ENCODE results near the gene PALD1.

PALD1 gene

DNA sequence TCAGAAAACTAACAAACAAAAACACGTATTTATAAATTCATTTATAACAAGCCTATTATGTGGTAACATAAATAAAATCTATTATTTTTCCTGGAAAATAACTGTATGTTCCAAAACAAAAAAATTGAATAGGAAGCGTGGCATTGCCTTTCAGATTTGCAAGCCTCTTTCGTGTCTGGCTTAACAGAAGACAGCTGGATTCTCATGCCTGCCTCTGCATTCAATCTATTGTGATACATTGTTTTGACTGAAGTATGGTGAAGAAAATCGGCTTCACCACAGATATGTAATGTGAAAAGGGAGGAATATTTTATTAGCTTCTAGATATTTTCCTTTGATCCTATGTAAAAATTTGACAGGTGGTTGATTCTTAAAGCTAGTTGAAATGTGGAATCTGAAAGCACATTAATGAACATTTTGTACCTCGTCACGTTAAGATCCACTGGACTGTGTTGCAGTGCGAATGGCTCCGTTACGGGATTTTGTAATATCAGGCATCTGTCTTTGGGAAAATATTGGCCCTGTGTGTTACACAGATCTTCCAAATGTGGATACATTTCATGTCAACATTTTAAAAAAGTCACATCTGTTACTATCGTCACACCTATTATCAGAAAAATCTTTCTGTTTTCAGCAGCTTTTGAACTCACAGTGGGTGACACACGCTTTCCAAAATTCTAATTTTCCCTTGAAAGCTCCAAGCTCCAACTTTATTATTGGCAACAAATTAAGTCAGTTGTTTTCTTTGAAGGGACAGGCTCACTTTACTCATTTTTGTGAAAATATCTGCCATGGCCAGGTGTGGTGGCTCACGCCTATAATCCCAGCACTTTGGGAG is 26.2 kb downstream of the PALD1 start:
- no peak for DNase-seq (ENCODE audit: low spot score)

DNA sequence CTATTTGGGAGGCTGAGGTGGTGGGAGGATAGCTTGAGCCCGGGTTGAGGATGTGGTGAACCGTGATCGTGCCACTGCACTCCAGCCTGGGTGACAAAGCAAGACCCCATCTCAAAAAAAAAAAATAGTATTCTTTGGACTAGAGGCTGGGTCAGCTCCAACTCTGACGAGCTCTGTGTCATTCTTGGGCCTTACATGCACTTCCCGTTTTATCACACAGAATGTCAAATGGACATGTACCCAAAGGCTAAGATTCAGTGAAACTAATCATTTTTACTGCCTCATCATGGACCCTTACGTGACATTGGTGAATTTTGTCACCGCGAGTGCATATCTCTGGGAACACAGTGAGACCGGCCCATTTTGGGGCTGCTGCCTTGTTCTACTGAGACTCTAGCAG is 27.3 kb downstream of the PALD1 start:
- no peak for DNase-seq (ENCODE audit: low spot score)

DNA sequence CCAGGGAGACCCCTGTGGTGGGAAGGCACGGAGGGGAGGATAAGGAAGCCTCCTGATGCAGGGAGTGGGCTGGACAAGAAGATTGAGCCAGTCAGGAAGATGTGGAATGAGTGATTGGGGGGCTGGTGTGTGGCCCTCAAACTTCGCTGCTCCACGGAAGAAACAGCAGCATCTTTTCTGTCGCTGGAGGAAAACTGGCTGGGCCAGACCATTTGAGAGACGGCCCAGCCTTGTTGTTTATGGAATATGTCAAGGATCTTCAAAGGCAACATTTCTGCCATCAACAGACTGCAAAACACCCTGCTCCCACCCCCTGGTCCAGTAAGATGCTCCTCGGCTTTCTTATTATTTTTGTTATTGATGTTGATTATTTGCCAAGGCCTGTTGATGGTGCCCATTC is 29.4 kb downstream of the PALD1 start:
- no peak for DNase-seq (ENCODE audit: low spot score)

DNA sequence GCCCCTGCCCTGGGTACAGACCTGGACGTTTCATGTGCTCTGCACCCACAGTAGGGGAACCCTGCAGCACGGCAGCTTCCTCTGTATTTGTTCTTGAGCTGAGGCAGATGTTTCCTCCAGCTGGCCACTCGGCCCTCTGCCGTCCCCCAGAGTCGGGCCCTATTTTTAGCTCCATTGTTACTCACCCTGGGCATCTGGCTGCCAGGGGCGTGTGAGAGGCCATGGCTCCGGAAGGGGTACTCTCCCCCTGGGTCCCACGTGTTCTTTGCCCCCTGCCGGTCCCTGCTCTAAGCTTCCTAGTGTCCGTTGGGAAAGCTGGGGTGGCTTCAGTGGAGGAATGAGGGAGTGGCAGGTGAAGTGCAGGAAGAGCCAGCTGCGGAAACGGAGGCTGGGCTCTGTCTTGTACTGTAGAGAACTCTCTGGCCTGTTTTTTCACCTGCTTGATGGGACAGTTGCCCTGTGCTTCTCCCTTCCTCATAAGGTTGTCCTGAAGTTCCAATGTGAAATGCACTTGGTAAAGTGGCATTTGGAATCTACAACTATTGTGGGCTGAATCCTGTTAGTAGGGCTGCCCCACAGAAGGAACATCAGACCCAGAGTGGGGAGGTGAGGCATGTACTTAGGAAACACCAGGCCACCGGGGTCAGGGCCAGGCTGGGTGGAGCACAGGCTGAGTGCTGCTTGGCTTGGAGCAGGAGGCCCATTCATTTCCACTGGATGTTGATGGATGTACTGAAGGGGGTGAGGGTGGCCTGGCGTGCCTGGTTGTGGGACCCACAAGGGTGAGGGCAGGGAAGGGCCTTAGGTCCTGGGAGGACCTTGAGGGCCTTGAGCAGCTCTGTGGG is 30.6 kb downstream of the PALD1 start:
- DNase-seq (ENCODE audit: low spot score), result no peak

DNA sequence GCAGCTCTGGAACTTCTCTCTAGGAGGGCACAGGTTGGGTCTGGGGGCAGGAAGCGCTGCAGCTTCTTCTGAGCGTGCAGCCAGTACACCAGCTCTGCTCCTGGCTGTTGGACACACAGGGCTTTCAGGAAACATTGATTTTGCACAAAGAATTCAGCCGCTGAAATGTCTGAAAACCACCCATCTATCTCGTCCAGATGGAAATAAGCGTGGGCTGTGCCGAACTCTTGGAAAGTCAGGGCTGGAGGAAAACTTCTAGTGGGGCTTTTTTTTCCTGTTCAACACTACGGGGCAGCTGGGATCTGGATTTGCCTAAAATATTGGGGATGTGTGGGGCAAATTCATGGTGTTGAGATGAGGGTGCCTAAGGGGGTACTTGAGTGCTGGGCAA is 31.2 kb downstream of the PALD1 start:
- DNase-seq (ENCODE audit: low spot score), result no peak

DNA sequence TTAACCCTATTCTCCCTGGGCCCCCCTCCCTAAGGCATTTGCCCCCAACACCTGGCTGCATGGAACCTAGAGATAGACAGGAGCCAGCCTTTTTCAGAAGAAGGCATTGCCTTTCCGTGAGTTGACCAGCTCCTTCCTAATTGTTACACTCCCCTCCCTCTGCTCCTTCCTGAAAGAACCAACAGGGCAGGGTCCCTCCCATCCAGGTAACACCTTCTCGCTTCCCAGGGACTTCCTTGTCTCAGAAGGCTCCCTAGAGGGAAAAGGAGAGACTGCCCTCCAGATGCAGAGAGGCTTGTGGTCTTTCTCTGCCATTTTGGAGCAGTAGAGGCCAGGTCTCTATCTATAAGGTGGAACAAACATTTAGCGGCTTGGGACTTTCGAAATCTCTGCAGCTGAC is 31.9 kb downstream of the PALD1 start:
- no peak for DNase-seq (ENCODE audit: low spot score)

DNA sequence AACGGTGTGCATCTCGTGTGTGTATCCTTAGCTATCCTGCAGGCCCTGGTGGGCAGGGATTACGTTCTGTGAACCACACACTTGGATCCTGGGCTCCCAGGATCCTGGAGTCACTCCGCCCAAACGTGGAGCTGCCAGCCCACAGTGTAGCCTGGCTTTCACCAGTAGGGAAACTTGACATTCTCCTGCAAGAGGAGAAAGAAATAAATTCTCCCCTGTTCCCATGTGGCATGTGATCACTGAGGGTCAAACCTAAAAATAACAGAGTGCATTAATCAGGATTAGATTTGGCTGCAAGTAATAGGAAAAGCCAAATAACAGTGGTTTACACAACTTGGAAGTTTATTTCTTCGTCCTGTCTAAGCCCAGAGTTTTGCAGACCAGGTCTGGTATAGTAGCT is 32.3 kb downstream of the PALD1 start:
- DNase-seq (ENCODE audit: low spot score), result no peak

DNA sequence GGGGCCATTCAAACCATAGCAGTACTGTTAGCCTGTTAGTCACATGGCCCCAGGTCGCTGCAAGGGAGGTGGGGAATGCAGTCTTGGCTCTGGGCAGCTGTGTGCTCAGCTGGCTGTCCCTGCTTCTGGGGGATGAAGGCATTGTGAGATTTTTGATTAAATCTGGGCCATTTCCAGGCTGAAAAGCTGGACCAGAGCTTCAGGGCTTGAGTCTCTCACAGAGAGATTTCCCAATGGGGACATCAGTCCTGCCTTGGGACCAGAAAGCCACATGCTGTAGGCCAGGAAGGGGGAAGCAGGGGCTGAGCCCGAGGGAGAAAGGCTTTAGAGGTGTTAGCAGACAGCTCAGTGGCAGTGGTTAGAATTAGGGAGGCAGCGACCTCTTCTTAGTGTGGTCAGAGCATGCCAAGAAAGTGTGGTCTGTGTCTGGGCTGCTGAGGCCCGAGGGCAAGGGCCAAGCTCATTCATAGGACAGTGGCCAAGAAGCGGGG is 33.6 kb downstream of the PALD1 start:
- DNase-seq (ENCODE audit: low spot score), result no peak

DNA sequence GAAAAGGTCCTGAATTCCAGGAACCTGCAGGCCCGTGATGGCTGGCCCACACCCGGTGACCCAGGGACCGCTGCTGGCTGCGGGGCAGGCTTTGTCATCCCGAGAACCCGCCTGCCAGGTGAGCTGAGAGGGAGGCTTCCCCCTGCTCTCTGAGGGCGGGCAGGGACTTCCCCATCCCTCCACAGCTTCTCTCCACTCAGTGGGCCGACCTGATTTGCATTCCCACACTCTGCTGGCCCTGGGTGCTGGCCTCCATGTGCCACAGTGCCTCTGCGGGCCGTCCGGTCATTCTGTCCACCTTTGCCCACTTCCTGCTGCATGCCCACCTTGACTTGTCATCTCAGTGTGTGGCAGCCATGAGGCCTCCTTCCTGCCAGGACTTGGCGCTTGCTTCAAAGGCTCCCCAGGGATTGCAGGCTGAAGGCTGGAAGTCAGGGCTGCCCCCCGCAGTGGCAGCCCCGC is 35.3 kb downstream of the PALD1 start:
- DNase-seq (ENCODE audit: low spot score), result no peak

DNA sequence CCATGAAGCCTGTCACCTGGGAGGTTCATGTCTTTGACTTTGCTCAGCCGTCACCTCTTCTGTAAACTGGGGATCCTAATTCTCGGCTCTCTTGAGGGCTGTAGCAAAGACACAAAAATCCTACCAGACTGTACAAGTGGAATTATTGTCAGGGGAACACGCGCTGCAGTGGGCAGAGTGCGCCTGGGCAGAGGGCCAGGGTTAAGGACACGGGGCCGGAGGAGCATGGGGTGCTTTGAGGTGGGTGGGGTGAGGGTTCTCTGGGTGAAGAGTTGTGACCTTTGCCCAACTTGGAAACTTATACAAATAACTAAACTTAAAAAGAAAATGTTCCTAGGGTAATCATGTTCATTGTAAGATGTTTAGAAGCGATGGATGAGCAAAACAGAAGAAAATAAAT is 36.0 kb downstream of the PALD1 start:
- DNase-seq (ENCODE audit: low spot score), result no peak

DNA sequence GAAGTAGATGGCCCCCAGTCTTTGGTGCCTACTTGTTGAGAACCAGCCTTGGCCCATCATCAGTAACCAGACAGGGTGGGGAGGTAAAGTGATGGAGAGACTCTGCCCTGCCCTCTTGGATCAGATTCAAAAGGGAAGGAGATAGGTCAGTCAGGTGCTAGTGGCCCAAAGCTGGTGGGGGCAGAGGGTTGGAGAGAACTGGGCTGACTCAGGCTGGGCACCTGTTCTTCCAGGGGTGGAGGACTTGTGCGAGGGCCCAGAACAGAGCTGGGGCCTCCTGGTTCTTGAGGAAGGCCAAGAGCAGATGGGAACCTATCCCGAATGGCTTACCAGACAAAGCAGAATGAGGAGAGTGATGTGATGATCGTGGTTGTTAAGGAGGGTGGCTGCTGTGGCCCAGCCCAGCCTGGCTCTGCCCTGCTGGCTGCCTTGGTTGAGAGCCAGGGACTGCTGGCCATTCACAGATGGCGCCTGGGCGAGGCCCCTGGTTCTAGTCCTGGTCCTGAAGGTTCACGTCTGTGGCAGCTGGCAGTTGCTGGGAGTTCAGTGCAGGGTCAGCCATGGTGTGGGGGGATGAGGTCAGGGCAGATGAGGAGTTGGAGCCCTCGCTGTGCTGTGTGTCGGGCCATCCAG is 36.6 kb downstream of the PALD1 start:
- no peak for DNase-seq (ENCODE audit: low spot score)

DNA sequence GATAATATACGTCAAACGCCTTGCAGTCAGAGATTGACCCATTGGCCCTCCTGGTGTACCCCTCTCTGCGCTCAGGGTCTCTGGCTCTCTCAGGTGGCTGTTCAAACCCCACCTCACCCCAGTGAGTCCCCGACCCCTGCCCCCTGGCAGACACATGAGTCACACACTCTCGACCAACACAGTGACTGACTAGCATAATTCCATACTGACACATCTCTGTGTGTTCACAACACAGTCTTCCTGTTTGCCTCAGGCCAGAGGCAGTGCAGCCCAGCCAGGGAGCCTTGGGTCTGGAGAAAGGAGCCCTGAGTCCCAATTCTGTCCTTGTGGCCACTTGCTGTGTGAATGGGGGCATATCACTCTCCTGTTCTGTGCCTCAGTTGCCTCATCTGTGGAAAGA is 40.1 kb downstream of the PALD1 start:
- DNase-seq (ENCODE audit: low spot score), result peak; percentile 51

DNA sequence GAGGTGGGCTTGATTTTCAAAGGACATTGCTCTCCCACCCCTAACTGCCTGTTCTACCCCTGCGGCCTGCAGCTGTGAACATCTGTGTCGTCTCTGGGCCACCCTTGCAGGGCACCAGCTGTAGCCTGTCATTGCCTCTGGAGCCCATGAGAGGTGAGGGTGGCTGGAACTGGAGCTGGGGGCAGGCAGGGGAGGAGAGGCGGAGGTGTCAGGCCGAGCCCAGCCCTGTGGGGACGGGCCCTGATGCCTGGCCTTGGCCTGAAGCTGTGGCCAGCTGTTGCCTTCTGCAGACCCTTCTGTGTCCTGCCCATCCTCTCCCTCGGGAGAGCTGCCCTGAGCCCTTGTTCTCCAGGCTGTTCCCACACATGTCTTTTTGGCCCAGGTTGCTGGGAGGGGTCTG is 44.5 kb downstream of the PALD1 start:
- DNase-seq (ENCODE audit: low spot score), result no peak

DNA sequence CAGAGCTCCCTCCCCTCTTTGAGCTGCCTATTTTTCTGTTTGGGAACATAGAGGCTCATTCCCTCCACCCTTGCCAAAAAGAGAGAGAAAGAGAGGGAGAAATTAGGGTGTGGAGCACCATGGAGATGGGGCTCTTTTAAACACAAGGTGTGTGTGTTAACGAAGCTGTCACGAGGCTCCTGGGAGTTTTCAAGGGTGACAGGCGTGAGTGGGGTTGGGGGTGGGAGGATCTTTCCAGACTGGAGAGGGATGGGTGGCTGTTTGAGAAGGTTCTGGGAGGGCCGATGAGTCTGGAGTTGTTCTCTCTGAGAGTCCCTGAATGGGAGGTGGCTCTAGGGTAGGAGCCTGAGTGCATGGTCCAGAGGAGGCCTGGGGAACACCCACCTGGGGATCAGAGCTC is 45.0 kb downstream of the PALD1 start:
- DNase-seq (ENCODE audit: low spot score), result no peak

DNA sequence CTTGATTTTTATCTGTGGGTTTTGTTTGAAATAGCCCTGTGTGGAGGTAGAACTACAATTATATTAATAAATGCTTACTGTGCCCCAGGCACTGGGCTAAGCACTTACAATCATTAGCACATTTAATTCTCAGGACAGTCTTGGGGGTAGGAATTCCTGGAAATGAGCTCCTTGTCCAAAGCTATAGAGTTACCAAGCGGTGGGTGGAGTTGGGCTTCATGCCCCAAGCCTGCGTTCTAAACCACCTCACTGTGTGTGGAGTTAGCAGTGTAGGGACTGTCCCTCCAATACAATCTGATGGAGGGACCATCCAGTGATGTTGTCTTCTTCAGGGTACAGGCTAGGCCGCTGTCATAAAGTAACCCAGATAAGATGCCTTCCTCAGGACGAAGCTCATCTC is 49.7 kb downstream of the PALD1 start:
- no peak for DNase-seq (ENCODE audit: low spot score)

DNA sequence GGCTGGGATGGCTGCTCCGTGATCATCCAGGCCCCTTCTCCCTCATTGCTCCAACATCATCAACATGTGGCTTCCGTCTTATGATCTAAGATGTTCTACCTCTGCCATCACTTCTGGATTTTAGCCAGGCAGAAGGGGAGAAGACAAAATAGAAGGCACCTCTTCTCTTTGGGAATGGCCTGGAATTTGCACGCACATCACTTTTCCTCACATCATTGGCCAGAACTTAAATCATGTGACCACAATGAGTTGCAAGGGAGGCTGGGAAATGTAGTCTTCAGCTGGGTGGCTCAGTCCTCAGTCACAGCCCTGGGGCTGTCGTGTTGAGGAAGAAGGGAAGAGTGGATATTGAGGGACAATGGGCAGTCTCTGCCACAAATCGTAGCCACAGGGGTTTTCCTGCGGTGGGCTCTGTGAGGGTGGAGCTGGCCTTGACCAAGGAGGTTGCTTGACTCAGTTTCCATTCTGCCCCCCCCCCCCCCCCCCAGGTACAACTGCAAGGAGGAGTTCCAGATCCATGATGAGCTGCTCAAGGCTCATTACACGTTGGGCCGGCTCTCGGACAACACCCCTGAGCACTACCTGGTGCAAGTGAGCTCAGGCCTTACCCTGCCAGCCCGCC is 50.3 kb downstream of the PALD1 start:
- DNase-seq (ENCODE audit: low spot score), result peak; percentile 53

DNA sequence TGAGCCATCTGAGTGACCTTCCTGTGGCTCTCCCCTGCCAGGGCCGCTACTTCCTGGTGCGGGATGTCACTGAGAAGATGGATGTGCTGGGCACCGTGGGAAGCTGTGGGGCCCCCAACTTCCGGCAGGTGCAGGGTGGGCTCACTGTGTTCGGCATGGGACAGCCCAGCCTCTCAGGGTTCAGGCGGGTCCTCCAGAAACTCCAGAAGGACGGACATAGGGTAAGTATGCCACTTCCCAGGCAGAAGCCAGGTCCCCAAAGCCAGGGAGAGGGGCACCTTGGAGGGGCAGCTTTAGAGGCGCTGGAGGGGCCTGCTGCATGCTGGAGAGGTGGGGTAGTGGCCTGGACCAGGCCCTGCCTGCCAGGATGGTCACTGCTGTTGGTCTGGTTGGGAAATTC is 51.3 kb downstream of the PALD1 start:
- DNase-seq (ENCODE audit: low spot score), result no peak

DNA sequence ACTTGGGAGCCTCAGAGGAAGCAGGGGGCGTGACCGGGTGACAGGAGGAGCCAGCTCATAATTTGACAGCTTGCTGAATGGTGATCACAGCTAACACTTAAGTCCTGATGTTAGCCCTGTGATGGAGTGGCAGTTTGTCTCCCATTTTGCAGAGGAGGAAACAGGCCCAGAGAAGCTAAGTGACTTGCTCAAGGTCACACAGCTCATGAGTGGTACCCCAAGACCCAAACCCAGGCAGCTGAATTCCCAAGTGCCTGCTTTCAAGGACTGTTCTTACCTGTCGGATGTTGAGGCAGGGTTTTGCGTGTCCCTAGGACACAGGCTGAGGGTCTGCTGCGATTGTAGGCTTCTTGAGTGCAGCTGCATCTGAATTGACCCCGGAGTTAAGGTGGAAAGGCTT is 51.7 kb downstream of the PALD1 start:
- no peak for DNase-seq (ENCODE audit: low spot score)

DNA sequence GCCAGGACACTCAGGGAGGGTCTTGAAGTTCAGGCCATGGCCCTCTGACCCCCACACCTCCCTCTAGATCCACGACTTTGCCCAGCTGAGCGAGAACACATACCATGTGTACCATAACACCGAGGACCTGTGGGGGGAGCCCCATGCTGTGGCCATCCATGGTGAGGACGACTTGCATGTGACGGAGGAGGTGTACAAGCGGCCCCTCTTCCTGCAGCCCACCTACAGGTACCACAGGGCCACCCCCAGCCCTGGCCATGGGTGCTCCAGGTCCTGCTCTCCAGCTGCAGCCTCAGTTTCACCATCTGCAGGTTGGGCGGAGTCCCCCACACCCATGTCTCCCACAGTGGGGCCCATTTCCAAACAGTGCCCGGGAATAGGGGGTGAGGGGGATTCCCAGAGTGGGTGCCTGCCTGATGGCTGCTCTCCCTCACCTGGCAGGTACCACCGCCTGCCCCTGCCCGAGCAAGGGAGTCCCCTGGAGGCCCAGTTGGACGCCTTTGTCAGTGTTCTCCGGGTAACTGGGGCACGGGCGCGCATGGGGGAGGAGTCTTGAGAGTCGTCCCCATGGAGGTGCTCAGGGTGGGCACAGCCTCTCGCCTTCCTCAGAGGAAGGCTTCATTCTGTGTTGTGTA is 54.1 kb downstream of the PALD1 start:
- DNase-seq (ENCODE audit: low spot score), result no peak

DNA sequence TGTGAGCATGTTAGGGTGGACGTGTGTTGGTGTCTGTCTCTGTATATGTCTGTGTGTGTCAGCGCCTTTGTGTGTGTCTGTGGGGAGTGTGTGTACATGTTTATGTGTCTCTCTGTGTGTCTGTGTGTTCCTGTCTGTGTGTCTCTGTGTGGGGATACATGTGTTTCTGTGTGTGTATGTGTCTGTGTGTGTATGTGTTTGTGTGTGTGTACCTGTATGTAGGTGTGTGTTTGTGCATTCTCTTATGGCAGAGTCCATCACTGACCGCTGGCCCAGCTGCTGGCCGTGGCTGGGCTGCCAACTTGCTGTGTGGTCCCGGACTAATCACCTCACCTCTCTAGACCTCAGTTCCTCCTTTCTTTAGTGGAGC is 54.6 kb downstream of the PALD1 start:
- no peak for DNase-seq (ENCODE audit: low spot score)

DNA sequence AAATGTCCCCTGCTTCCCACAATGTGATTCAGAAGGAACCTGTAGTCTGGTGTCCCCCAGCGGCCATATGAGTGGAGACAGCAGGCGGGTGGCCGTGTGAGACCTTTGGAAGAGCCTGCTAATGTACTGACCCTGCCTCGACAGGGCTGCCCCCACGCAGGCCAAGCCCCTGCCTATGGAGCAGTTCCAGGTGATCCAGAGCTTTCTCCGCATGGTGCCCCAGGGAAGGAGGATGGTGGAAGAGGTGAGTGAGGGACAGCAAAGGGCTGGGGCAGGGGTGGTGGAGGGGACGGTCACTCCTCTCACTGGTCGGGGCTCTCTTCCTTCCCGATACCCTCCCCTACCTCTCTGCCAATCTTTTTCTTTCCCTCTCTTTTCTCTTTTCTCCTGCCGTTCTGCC is 55.7 kb downstream of the PALD1 start:
- no peak for DNase-seq (ENCODE audit: low spot score)

DNA sequence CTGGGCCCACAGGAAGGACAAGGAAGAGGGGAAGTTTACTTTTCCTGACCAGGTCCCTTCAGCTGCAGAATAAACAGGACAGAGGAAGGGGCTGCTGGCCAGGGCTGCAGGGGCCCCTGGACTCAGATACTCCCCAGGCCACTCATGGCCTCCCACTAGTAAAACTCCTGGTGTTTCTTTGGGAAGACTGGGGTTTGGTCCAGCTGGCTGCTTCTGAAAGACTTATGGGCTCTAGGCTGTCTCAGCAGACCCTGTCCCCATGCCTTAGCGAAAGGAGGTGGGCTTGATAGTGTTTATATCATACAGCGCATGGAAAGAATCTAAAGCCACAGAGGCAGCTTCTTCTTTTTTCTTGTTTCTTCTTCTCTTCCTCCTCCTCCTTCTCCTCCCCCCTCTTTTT is 56.4 kb downstream of the PALD1 start:
- DNase-seq (ENCODE audit: low spot score), result no peak
